ENCODE data around the gene GCLC.

DNA sequence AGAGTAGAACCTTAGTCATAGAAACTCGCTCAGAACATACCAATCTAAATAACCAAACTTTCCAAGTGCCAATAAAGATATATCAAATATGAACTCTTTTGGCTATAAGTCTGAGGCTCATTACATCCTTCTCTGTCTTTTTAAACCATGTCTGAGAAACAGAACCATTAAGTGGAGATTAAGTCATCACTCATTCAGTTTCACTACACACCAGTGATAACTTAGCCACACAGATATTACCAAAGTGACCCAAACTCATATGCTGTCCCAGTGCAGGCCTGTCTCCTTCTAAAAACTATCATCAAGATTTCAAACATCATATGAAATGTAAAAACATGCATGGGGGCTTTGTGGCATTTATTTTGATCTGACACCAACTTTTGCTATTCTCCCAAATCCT, 12.0 kb downstream of the GCLC start:
- TF ChIP-seq, protein P1, sequence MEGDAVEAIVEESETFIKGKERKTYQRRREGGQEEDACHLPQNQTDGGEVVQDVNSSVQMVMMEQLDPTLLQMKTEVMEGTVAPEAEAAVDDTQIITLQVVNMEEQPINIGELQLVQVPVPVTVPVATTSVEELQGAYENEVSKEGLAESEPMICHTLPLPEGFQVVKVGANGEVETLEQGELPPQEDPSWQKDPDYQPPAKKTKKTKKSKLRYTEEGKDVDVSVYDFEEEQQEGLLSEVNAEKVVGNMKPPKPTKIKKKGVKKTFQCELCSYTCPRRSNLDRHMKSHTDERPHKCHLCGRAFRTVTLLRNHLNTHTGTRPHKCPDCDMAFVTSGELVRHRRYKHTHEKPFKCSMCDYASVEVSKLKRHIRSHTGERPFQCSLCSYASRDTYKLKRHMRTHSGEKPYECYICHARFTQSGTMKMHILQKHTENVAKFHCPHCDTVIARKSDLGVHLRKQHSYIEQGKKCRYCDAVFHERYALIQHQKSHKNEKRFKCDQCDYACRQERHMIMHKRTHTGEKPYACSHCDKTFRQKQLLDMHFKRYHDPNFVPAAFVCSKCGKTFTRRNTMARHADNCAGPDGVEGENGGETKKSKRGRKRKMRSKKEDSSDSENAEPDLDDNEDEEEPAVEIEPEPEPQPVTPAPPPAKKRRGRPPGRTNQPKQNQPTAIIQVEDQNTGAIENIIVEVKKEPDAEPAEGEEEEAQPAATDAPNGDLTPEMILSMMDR (IDR thresholded peaks at IDR 0.05), result no peak
- no peak for TF ChIP-seq POLR2A (IDR thresholded peaks at IDR 0.05)

Data from testis (tissue), 2 donors.